Pancreas (tissue), 10 donors: ENCODE results near the gene HOXC10. TPM values are rescaled to one million over a fixed set of nuclear protein-coding genes. Genes with fewer than 3 reads are reported as not detected.

Experiments used
- ATAC-seq, 4 donors: fragments of 200-7000 bp; cut with Tn5 transposase; one replicate each; pipeline versions ENCODE4 v1.8.0 to v1.9.1; 2020; ENCODE audit warnings: mild to moderate bottlenecking in 4 of 4, moderate library complexity in 4 of 4
- DNase-seq, 6 donors: peaks; one replicate each; pipeline ENCODE4 v3.0.0-alpha.2; 2020
- FAIRE-seq: peaks from 2 replicates; lab custom pipeline; 2012; peaks lifted over from hg19 to GRCh38; lab: Jason Lieb, UNC
- H3K27ac ChIP-seq, 4 donors: fragments of 200-600 bp; sonication (generic); 1 replicate in 3 of 4; 2 replicates in 1 of 4; pipeline versions ENCODE4 v1.5.0 to v1.8.0; 2020
- H3K27me3 ChIP-seq, 4 donors: fragments of 200-600 bp; one replicate each; pipeline ENCODE4 v1.8.0; 2021
- H3K36me3 ChIP-seq, 3 donors: fragments of 200-600 bp; sonication (generic) in 1 of 3; one replicate each; pipeline versions ENCODE4 v1.5.0 to v1.8.0; 2020 to 2021
- H3K4me1 ChIP-seq, 3 donors: fragments of 200-600 bp; one replicate each; pipeline ENCODE4 v1.8.0; 2021
- H3K4me3 ChIP-seq, 4 donors: fragments of 200-600 bp; sonication (generic) in 2 of 4; one replicate each; pipeline versions ENCODE4 v1.5.0 to v1.8.0; 2020 to 2021
- H3K9me3 ChIP-seq, 4 donors: fragments of 200-600 bp; one replicate each; pipeline ENCODE4 v1.8.0; 2021
- CTCF ChIP-seq, 4 donors: fragments of 200-600 bp; sonication (generic) in 3 of 4; IDR thresholded peaks; one replicate each; pipeline versions ENCODE4 v1.5.0 to v1.8.0; 2021; ENCODE audit warnings: antibody characterized with exemption in 4 of 4
- WGBS, 2 donors: extraction: QIAGEN DNeasy Blood & Tissue Kit; methylation state at CpG; one replicate each; pipeline ENCODE4 v1.1.7; 2013; 5-methylcytosine and 5-hydroxymethylcytosine counted together
- intact Hi-C, 3 donors: fragments of 100-400 bp; cut with DNase I; formaldehyde crosslinking; loops; one replicate each; pipeline versions ENCODE4 v1.11.1 to v1.14.2; 2022
- polyA plus RNA-seq, 2 donors: library from polyadenylated mRNA; stranded (reverse); fragments of 200-250 nt; gene quantifications; one replicate each; pipeline ENCODE4 v1.2.3, GENCODE V29; 2013
- total RNA-seq, 6 donors: library from RNA; stranded (reverse); fragmentation: NEBNext Ultra II Directional in 4 of 6; extraction: Animal tissue kit (Norgen Biotek cat#: 25700) in 4 of 6; gene quantifications; one replicate each; pipeline versions ENCODE4 v1.2.1 to v1.2.4, GENCODE V29; 2021 to 2023
- donor health status: healthy with polysubstance abuse.
- donor health status: DM: no; HTN: no; CAD: no; lungs with moderate emphysema.
- donor health status: DM: no; HTN: no; CAD: no.
- donor health status: control.
- donor health status: control.
- donor health status: Bipolar disorder and iron deficiency.
- donor health status: DM: yes; HTN: yes; CAD: no.
- donor health status: DM: no; HTN: no; CAD: no.
- donor health status: DM: no; HTN: no; CAD: no.
- donor health status: DM: yes; HTN: yes; CAD: no.

HOXC10 gene
- total and polyA plus RNA-seq, 8 donors: 0.08 to 0.16 TPM; not detected in 6

GRCh38 chr12:53987787-53988230, 2.9 kb downstream of the HOXC10 start:
- Histone ChIP-seq H3K4me1 (peaks cover 0 to 19% (median 12%) of the 10 kb centered on the region in 3 donors), H3K27me3 (peaks cover 0 to 88% (median 23%) of the 10 kb centered on the region in 4 donors), H3K4me3 (no peak overlapping the region), H3K36me3 (no peaks in the 10 kb centered on the region), H3K9me3 (no peaks in the 10 kb centered on the region), H3K27ac (no peak overlapping the region)
- no peak for TF ChIP-seq CTCF (IDR thresholded peaks at IDR 0.05)
- DNase-seq (no peak), FAIRE-seq (no peak), ATAC-seq (no peak)
- intact Hi-C loops: no loop called here
- WGBS, 2 donors: 5 to 19% methylated on average over 4 of the region's 4 CpGs

- no peak overlapping the region for H3K4me3 ChIP-seq
- intact Hi-C loops: no loop called here
- WGBS, 2 donors: 11 to 13% methylated on average over 5 of the region's 5 CpGs
- no peaks in the 10 kb centered on the region for H3K36me3 ChIP-seq
- FAIRE-seq: no peak
- no peak for TF ChIP-seq CTCF (IDR thresholded peaks at IDR 0.05)
- H3K27me3 ChIP-seq: peaks cover 0 to 88% (median 19%) of the 10 kb centered on the region in 4 donors
- H3K27ac ChIP-seq: no peak overlapping the region
- H3K9me3 ChIP-seq: no peaks in the 10 kb centered on the region
- H3K4me1 ChIP-seq: peaks cover 0 to 19% (median 12%) of the 10 kb centered on the region in 3 donors
- no peak for ATAC-seq
- DNase-seq: no peak
These were observed 3.7 kb downstream of the HOXC10 start for GRCh38 chr12:53988541-53989226.

- Histone ChIP-seq H3K36me3 (no peaks in the 10 kb centered on the region), H3K27ac (no peak overlapping the region), H3K27me3 (peaks cover 3 to 89% (median 16%) of the 10 kb centered on the region in 4 donors), H3K9me3 (no peaks in the 10 kb centered on the region), H3K4me3 (no peak overlapping the region), H3K4me1 (peaks cover 0 to 23% (median 16%) of the 10 kb centered on the region in 3 donors)
- no peak for TF ChIP-seq CTCF (IDR thresholded peaks at IDR 0.05)
- 5 to 6% methylated on average over 28 of the region's 28 CpGs for WGBS, 2 donors
- intact Hi-C loops: no loop called here
- no peak for ATAC-seq
- FAIRE-seq: no peak
- no peak for DNase-seq
These were observed 4.5 kb downstream of the HOXC10 start for GRCh38 chr12:53989227-53990113.

GRCh38 chr12:53990311-53991076, 5.5 kb downstream of the HOXC10 start:
- Histone ChIP-seq H3K4me1 (peaks cover 0 to 24% (median 21%) of the 10 kb centered on the region in 3 donors), H3K4me3 (no peak overlapping the region), H3K9me3 (no peaks in the 10 kb centered on the region), H3K27ac (no peak overlapping the region), H3K36me3 (no peaks in the 10 kb centered on the region), H3K27me3 (peaks cover 3 to 89% (median 14%) of the 10 kb centered on the region in 4 donors)
- 5 to 6% methylated on average over 27 of the region's 27 CpGs for WGBS, 2 donors
- no peak for TF ChIP-seq CTCF (IDR thresholded peaks at IDR 0.05)
- FAIRE-seq (no peak), ATAC-seq (no peak), DNase-seq (no peak)
- intact Hi-C loops: no loop called here
